Activated T-helper 9 cell treated with anti-CD3 and anti-CD28 coated beads, Interleukin-2, amount 50 U/mL, for 16 hours (primary cell): ENCODE results near the gene TOMM7.
A peak's percentile ranks its signal among the peaks of the same experiment; 100 is the strongest.

ENCODE experiments used
- DNase-seq: peaks from one replicate; pipeline ENCODE4 v3.0.0-alpha.2; 2020; ENCODE audit warnings: low read depth

The TOMM7 gene

GRCh38 chr7:22822486-22823141 is at the start of gene TOMM7:
Gene TOMM7 (minus strand): TSS chr7:22822849. CDS start chr7:22822779, 70 bp downstream.
- peak; percentile 83 for DNase-seq

- no peak for DNase-seq
Observed at GRCh38 chr7:22872096-22872807, 49.6 kb upstream of the TOMM7 start.

- DNase-seq, result no peak
Observed at GRCh38 chr7:22871661-22872060, 49.0 kb upstream of the TOMM7 start.

GRCh38 chr7:22868509-22868908 is 45.9 kb upstream of the TOMM7 start:
- DNase-seq, result no peak

- DNase-seq, result no peak
Observed at GRCh38 chr7:22867589-22867988, 44.9 kb upstream of the TOMM7 start.

GRCh38 chr7:22867003-22867402 is 44.4 kb upstream of the TOMM7 start:
- DNase-seq, result no peak

GRCh38 chr7:22865602-22865960 is 42.9 kb upstream of the TOMM7 start:
- DNase-seq, result no peak

GRCh38 chr7:22864855-22865601 is 42.4 kb upstream of the TOMM7 start:
- no peak for DNase-seq

GRCh38 chr7:22864301-22864700 is 41.7 kb upstream of the TOMM7 start:
- no peak for DNase-seq

GRCh38 chr7:22863156-22863899 is 40.7 kb upstream of the TOMM7 start:
- DNase-seq, result no peak

- DNase-seq, result no peak
Observed at GRCh38 chr7:22861576-22861975, 38.9 kb upstream of the TOMM7 start.

- no peak for DNase-seq
Observed at GRCh38 chr7:22860784-22861482, 38.3 kb upstream of the TOMM7 start.

- DNase-seq, result no peak
Observed at GRCh38 chr7:22860337-22860736, 37.7 kb upstream of the TOMM7 start.

- no peak for DNase-seq
Observed at GRCh38 chr7:22859641-22860290, 37.1 kb upstream of the TOMM7 start.

- no peak for DNase-seq
Observed at GRCh38 chr7:22858640-22859561, 36.3 kb upstream of the TOMM7 start.

- no peak for DNase-seq
Observed at GRCh38 chr7:22858274-22858639, 35.6 kb upstream of the TOMM7 start.

- no peak for DNase-seq
Observed at GRCh38 chr7:22856416-22856815, 33.8 kb upstream of the TOMM7 start.

GRCh38 chr7:22855049-22855392 is 32.4 kb upstream of the TOMM7 start:
- DNase-seq, result no peak

- DNase-seq, result peak; percentile 78
Observed at GRCh38 chr7:22854158-22855048, 31.8 kb upstream of the TOMM7 start.
